Panc1 (cell line): ENCODE data around the gene DIRAS3. TPM values are rescaled to one million over a fixed set of nuclear protein-coding genes. Genes with fewer than 3 reads are reported as not detected.

ENCODE experiments used
- ATAC-seq: fragments of 200-7000 bp; cut with Tn5 transposase; 2 replicates; pipeline ENCODE4 v1.9.1; 2020; ENCODE audit warnings: mild to moderate bottlenecking, moderate library complexity
- BruUV-seq: library from RNA; stranded (reverse); fragments of 400-500 nt; replicated peaks from 2 replicates; lab custom pipeline; 2021; lab: Mats Ljungman, UMichigan
- CTCF ChIA-PET: fragments of 300-600 bp; sonication (Branson Sonifier 250); formaldehyde crosslinking; loops from one replicate; lab custom pipeline; 2022; ENCODE audit warnings: antibody characterized with exemption; lab: Charles Lee
- POLR2A ChIA-PET: fragments of 300-600 bp; sonication (Branson Sonifier 250); formaldehyde crosslinking; loops from one replicate; lab custom pipeline; 2022; ENCODE audit warnings: antibody characterized with exemption; lab: Charles Lee
- DNase-seq: peaks from one replicate; pipeline ENCODE4 v3.0.0-alpha.2; 2010; ENCODE audit warnings: low read depth, low spot score
- H3K27ac ChIP-seq: 2 replicates; pipeline ENCODE4 v1.5.1; 2011; ENCODE audit warnings: mild to moderate bottlenecking, low read length, inconsistent platforms
- H3K27me3 ChIP-seq: fragments of 200-500 bp; sonication (Bioruptor generic); 2 replicates; pipeline ENCODE4 v1.6.0; 2014; ENCODE audit warnings: low read length, inconsistent platforms; ENCODE audit not compliant: control insufficient read depth, insufficient read depth
- H3K36me3 ChIP-seq: fragments of 200-500 bp; sonication (Bioruptor generic); 2 replicates; pipeline ENCODE4 v1.5.1; 2014; ENCODE audit warnings: inconsistent platforms, mild to moderate bottlenecking, low read length, moderate library complexity; ENCODE audit not compliant: control insufficient read depth, insufficient read depth
- H3K4me1 ChIP-seq: 2 replicates; pipeline ENCODE4 v1.5.1; 2011; ENCODE audit warnings: inconsistent platforms, mild to moderate bottlenecking, low read length, moderate library complexity; ENCODE audit not compliant: control insufficient read depth, insufficient read depth
- H3K4me3 ChIP-seq, 2 experiments: 2 replicates each; pipeline ENCODE4 v1.5.1; 2011 to 2012; ENCODE audit warnings: low read depth in 2 of 2, low read length in 2 of 2, mild to moderate bottlenecking in 2 of 2, inconsistent platforms in 1 of 2, moderate library complexity in 1 of 2
- H3K9me3 ChIP-seq: fragments of 200-500 bp; sonication (Bioruptor generic); 2 replicates; pipeline ENCODE4 v1.5.1; 2014; ENCODE audit warnings: low read depth, mild to moderate bottlenecking, inconsistent platforms, low read length, moderate library complexity; ENCODE audit not compliant: control insufficient read depth, insufficient read depth
- POLR2AphosphoS5 ChIP-seq: IDR thresholded peaks from 2 replicates; pipeline ENCODE4 v1.6.1; 2012; ENCODE audit warnings: mild to moderate bottlenecking, low read depth, low read length, moderate library complexity
- REST ChIP-seq, 2 experiments: IDR thresholded peaks; 2 replicates each; pipeline ENCODE4 v1.6.1; 2011 to 2012; ENCODE audit warnings: low read depth in 2 of 2, control low read depth in 1 of 2, low read length in 1 of 2, mild to moderate bottlenecking in 1 of 2, moderate library complexity in 1 of 2; ENCODE audit not compliant: insufficient read depth in 1 of 2
- SIN3A ChIP-seq: IDR thresholded peaks from 2 replicates; pipeline ENCODE4 v1.6.1; 2012; ENCODE audit warnings: low read depth, mild to moderate bottlenecking, low read length, moderate library complexity, borderline replicate concordance; ENCODE audit not compliant: insufficient read depth
- TCF7L2 ChIP-seq: IDR thresholded peaks from 2 replicates; pipeline ENCODE4 v1.6.1; 2011; ENCODE audit warnings: mild to moderate bottlenecking, low read depth, low read length, inconsistent platforms
- in situ Hi-C: cut with HindIII; loops from 2 replicates; pipeline ENCODE4 v1.10.0; 2016; ENCODE audit warnings: low sequenced_read_pairs, low pct_unique_long_range_greater_than_20kb
- intact Hi-C: fragments of 100-400 bp; cut with micrococcal nuclease; formaldehyde crosslinking; loops from one replicate; pipeline ENCODE4 v1.10.0; 2022; ENCODE audit not compliant: unreplicated experiment
- total RNA-seq: library from RNA; stranded (reverse); gene quantifications from one replicate; pipeline ENCODE4 v1.2.1, GENCODE V29; 2021; ENCODE audit not compliant: unreplicated experiment
- TF ChIP-seq, protein P1 (sequence below): fragments of 450-650 bp; IDR thresholded peaks from 2 replicates; pipeline ENCODE4 v1.5.1; 2017; ENCODE audit warnings: mild to moderate bottlenecking

Gene DIRAS3
- total RNA-seq, 1 experiment from 2014 or later = not detected

- in situ Hi-C loops = no loop called here
- ChIA-PET POLR2A (no interaction called here), CTCF (no interaction called here)
Observed at GRCh38 chr1:68083686-68084085, 33.3 kb upstream of the DIRAS3 start.

DNA sequence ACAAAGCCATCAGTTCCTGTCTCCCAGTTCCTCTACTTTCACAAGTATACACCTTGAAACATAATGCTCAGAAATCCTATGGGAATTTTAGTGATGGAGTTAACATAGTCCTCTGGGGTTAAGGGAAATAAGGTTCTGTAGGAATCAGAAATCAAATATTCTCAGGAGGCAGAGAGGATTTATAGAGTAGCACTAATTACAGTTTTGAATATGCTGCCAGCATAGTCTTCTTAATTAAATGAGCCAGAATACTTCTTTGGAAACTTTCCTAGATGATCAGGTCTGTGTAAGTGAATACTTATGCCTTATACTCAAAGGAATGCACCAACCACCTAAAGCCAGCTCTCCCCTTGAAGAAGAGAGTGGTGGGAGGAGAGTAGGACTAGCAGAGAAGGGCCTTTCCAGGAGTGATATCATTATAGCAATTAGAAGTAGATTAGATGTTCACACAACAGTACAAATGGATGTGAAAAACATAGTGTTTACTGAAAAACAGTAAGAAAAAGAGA, 31.4 kb upstream of the DIRAS3 start:
- intact Hi-C loops = no loop called here
- Histone ChIP-seq H3K36me3 (no peaks in the 10 kb centered on the region), H3K9me3 (no peaks in the 10 kb centered on the region), H3K4me1 (no peaks in the 10 kb centered on the region), H3K27ac (no peak overlapping the region), H3K4me3 (no peak overlapping the region), H3K27me3 (no peaks in the 10 kb centered on the region)
- no TSS peak for BruUV-seq
- no peak for DNase-seq
- in situ Hi-C loops = no loop called here
- CTCF ChIA-PET = no interaction called here
- TF ChIP-seq POLR2AphosphoS5 (no peak), TCF7L2 (no peak), REST (IDR thresholded peaks at IDR 0.05; ENCODE audit: insufficient read depth in 1 of 2, low read depth in 2 of 2, low read length in 1 of 2) (no peak), SIN3A (no peak)
- TF ChIP-seq, protein P1, sequence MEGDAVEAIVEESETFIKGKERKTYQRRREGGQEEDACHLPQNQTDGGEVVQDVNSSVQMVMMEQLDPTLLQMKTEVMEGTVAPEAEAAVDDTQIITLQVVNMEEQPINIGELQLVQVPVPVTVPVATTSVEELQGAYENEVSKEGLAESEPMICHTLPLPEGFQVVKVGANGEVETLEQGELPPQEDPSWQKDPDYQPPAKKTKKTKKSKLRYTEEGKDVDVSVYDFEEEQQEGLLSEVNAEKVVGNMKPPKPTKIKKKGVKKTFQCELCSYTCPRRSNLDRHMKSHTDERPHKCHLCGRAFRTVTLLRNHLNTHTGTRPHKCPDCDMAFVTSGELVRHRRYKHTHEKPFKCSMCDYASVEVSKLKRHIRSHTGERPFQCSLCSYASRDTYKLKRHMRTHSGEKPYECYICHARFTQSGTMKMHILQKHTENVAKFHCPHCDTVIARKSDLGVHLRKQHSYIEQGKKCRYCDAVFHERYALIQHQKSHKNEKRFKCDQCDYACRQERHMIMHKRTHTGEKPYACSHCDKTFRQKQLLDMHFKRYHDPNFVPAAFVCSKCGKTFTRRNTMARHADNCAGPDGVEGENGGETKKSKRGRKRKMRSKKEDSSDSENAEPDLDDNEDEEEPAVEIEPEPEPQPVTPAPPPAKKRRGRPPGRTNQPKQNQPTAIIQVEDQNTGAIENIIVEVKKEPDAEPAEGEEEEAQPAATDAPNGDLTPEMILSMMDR = no peak
- POLR2A ChIA-PET = no interaction called here
- ATAC-seq = no peak

More at GRCh38 chr1:68083686-68084085, 33.3 kb upstream of the DIRAS3 start:
- no peak for TF ChIP-seq SIN3A
- no peak for TF ChIP-seq POLR2AphosphoS5
- no peak for TF ChIP-seq REST (IDR thresholded peaks at IDR 0.05; ENCODE audit: insufficient read depth in 1 of 2, low read depth in 2 of 2, low read length in 1 of 2)
- TF ChIP-seq, protein P1 = no peak
- TF ChIP-seq TCF7L2 = no peak
- ATAC-seq (no peak), DNase-seq (no peak)
- BruUV-seq = no TSS peak
- Histone ChIP-seq H3K27me3 (no peaks in the 10 kb centered on the region), H3K4me1 (no peaks in the 10 kb centered on the region), H3K4me3 (no peak overlapping the region), H3K27ac (no peak overlapping the region), H3K36me3 (no peaks in the 10 kb centered on the region), H3K9me3 (no peaks in the 10 kb centered on the region)
- intact Hi-C loops = no loop called here
